ENCODE results near the gene MEGF9.

Gene MEGF9

DNA sequence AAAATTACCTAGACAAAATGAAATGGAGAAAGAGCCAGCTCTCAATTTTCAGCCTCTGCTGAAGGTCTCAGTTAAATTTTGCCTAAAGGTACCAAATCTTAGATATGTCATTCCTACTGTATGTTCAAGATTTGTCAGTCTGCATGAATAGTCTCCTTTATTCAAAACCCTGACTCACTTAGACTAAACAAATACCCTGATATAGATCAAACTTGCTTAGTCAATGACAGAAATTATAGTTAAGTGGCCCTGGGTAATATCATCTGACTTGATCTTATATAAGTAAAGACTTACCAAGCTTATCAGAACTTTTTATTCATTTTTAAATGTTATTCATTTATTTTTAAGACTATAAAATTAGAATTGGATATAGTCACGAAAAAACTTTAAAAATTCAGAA lies 12.2 kb downstream of the MEGF9 start:
- DNase-seq: no peak

DNA sequence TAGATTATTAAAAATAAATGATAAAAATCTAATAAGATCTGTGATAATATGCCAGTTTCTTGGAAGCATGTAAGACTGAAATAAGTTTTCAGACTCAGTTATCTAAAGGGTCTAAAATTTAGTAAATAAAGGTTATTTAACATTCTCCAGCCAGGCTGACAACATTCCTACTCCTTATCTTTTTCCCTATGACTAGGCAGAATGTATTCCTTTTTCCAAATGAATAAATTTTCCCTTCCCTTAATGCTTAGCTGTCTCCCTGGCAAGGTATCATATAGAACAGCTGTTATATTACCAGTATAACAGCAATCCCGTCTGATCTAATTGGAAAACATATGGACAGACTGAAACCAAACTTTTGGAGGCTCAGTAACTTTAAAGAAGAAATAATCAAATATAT lies 13.0 kb downstream of the MEGF9 start:
- no peak for DNase-seq

DNA sequence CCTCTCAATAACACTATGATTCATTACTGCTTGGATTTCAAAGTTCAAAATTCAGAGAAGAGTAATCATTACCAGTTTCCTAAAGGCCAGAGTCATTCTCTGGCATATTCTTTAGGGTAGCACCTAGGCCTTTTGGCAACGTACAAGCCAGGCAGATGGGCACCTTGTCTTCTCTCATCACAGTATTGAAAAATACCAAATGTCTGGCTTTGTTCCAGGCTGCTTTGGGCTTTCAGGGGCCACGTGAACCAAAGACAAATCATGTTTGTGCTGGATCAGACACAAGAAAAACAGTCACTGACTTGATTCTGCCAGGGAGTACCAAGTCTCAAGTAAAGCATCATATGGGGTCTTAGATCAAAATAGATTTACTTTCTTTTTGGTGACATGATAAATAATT lies 15.5 kb downstream of the MEGF9 start:
- no peak for DNase-seq

DNA sequence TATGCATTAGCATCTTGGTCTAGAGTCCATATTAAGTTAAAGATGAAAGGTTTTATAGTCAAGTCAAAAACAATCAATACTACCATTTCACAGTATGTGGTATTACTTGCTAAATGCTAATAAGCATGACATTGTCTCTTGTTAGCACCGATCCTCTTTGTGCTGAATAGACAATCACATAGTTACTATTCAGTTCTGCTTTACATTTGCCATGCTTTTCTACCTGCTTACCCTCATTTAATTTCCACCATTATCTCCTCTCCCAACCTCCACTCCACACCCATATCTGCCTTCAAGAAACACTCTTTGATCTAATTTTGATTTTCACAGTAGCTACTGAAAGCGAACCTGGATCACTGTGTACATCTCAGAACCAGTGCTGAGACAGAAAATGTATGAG lies 16.8 kb downstream of the MEGF9 start:
- no peak for DNase-seq

DNA sequence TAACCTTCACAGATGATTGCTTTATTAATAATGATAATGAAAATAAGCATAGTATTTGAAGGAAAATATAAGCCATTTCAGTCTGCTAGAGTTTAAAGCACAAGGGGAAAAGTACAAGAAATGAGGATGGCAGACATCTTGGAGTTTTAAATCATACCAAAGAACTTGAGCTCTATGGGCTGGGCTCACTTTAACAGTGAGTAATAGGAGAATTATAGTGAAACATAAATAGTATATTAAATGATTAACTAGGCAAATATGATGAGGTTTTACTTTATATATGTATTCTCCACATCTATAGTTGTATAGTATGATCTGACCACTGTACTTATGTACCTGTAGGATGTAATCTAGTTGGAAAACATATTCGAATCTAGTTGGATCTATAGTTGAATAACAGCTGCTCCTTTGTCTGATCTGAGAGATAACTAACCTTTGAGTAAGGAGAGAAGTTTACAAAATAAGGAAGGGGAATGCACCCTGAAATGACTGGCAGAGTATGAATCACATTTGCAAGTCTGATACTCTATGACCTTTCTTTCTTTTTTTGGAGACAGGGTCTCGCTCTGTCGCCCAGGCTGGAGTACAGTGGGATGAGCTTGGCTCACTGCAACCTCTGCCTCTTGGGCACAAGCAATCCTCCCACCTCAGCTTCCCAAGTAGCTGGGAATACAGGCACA lies 17.6 kb downstream of the MEGF9 start:
- DNase-seq: no peak

DNA sequence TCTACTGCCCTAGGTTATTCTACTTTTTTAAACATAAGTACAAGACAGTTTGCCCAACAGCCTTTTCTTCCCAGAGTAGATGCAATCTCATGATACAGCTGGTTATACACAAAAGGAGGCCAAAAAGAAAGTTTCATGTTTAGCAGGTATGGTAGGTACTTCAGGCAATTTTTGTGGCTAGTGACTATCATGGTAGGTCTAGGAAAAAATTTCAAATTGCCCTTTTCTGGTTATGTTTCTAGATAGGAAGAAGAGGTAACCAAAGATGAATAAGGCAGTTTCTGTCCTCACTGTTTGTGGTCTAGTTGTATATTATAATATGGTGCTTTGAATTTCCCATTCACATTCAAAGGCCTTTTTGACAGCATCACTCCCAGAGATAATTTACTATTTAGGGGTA lies 19.7 kb downstream of the MEGF9 start:
- DNase-seq: no peak

DNA sequence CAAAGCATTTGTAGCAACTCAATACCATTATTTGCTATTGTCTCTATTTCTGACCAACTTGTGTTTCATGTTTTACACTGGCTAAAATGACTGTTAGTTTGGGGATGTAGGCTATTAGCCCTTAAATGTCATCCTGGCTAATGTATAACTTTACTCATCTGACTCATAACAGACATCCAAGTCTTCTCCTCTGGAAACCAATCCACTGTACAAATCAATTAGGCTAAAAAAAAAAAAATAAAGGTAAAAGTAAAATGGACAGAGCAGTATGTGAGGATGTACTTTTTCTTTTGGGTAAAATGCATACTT lies 20.6 kb downstream of the MEGF9 start:
- no peak for DNase-seq

DNA sequence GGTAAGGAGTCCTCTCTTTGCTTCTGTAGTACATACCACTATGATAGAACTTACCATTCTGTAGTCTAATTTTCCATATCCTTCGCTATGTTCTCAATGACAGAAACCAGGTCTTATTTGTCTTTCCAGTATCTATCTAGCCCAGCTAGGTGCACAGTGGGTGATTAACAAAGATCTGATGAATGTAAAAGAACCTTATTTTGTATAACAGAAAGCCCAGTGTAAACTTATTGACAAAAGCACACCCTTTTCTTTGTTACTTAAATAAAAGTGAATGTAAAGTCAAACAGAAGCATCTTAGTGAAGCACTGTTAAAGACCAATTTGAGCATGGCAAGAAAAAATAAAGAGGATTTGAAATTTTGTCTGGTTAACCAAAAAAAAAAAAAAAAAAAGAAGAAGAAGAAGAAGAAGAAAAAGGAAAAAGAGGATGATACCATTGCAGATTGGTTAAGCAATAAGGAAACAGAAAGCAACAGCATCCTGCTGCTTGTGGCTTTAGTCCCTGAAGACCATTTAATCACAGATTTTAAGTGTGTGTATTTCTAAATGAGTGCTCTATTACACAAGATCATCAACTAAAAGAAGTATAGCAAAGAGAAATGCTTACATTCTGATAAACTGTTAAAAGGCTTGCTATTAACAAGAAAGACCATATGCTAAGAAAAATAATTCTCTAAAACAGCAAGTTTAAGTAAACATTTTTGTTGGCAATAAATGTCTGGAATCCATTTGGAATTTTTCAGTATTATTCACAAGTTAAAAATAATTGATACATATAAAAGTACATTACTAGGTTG lies 21.2 kb downstream of the MEGF9 start:
- DNase-seq: no peak

DNA sequence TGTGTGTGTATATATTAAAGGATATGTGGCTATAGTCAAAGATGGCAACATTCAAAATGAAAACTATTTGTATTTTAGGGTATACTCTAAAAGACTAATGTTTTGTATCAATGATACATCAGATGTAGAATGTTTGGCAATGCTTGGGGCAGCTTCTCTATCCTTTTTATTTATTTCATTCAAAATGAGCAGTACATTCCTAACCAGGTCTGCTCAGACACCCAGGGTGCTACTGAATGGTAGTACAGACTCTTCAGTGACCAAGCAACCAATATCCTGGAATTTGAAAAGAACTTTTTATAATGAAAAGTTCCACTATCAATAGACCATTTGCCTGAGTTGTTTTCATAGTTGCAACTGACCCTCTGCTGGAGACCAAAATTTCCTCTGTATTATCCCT lies 23.9 kb downstream of the MEGF9 start:
- no peak for DNase-seq

DNA sequence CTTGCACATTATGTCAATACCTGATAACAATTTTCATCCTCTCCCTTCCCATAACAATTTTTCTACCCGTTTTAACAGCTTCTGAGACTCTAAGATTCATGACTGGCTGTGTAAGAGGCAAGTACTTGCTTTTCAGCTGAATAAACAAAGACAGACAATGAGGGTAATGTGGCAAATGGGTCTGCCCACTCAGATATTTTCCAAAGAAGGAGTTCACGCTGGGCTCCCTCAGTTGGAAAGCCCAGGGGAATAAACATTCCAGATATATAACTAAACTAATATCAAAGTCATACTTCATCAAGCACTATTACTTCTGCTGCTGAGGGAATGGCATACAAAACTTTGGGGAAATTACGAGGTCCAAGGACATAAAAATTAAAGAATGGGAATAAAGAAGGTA lies 24.4 kb downstream of the MEGF9 start:
- DNase-seq: no peak

DNA sequence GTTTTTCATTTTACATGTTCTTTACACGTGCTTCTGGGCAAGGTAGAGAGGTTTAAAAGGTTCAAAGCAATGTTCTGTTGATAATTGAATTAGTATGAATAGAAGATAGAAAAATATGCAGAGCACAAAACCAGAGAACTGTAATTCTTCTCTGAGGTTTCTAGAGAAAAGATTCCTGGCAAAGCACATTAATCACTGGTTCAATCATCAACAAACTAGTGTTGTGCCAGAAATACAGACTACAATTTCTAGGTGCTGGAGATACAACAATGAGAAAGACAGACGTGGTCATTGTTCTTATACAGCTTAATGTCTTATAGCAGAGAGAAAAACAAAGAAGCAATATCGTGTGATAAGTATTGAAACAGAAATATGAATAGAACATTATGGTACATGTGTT lies 25.5 kb downstream of the MEGF9 start:
- DNase-seq: no peak

DNA sequence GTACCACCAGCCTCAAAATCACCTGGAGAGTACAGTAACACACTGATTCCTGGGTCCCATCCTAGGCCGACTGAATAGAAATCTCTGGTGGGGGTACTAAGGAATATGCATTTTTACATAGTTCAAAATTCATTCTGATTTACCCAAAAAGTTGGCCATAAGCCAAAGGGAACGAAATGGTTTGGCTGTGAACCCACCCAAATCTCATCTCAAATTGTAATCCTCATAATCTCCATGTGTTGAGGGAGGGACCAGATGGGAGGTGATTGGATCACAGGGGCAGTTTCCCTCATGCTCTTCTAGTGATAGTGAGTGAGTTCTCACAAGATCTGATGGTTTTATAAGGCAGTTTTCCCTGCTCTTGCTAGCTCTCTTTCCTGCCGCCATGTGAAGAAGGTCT lies 31.1 kb downstream of the MEGF9 start:
- DNase-seq: no peak

DNA sequence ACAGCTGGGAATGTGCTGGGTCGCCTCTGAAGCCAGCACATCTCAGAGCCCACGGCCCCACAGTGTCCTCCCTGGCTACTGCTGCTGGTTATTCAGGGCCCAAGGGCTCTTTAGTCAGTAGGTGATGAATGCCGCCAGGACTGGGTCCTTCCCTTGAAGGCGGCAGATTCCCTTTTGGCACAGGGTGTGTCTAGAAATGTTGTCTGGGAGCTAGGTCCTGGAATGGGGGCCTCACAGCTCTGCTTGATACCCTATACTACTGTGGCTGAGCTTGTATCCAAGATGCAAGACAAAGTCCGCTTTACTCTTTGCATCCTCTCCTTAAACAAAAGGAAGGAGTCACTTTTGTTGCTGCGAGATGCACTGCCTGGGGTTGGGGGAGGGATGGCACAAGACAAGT lies 33.1 kb downstream of the MEGF9 start:
- no peak for DNase-seq

DNA sequence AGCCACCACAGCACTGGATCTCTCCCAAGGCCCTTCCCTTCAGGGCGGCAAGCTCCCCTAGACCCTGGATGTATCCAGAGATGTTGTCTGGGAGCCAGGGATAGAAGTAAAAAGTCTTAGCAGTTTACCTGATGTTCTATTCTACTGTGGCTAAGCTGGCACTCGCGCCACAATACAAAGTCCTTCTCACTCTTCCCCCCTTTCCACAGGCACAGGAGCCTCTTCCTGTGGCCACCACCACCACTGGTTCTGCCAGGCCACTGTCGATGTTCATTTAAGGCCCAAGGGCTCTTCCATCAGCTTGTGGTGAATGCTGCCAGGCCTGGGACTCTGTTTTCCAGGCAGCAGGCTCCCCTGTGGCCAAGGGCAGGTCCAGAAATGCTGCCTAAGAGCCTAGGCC lies 33.7 kb downstream of the MEGF9 start:
- DNase-seq: no peak

DNA sequence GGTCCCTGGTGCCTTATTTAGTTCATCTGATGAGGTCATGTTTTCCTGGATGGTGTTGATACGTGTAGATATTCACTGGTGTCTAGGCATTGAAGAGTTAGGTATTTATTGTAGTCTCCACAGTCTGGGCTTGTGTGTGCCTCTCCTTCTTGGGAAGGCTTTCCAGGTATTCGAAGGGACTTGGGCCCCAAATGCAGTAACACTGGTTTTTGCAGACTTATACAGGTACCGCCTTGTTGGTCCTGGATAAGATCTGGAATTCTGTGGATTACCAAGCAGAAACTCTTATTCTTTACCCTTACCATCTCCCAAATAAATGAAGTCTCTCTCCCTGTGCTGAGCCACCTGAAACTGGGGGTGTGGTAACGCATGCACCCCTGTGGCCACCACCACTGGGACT lies 34.1 kb downstream of the MEGF9 start:
- no peak for DNase-seq

DNA sequence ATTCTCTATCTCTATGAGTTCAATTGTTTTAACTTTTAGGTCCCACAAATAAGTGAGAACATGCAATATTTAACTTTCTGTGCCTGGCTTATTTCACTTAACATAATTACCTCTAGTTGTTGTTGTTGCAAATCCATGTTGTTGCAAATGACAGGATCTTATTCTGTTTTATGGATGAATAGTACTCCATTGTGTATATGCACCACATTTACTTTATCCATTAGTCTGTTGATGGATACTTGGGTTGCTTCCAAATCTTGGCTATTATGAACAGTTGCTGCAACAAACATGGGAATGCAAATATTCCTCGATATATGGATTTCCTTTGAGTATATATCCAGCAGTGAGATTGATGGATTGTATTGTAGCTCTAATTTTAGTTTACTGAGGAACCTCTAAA lies 36.3 kb downstream of the MEGF9 start:
- no peak for DNase-seq

DNA sequence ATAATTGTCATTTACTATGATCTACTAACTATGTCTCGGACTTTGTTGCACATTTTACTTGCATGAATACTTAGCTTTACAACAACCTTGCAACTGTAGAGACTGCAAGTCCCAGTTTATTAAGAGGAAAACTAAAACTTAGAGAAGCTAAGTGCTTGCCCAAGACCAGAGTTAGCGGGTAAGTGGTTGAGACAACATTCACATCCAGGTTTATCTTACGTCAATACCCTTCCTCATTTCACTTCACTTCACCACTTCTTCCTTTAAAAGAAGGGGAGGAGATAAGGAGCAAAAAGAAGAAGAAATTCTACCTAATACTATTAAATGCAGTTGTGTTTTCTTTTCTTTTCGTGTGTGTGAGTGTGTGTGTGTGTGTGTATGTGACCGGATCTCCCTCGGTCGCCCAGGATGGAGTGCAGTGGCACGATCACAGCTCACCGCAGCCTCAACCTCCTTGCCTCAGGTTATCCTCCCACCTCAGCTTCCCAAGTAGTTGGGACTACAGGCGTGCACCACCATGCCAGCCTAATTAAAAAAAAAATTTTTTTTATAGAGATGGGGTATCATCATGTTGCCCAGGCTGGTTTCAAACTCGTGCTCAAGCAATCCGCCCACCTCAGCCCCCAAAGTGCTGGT lies 37.4 kb downstream of the MEGF9 start:
- DNase-seq: no peak

DNA sequence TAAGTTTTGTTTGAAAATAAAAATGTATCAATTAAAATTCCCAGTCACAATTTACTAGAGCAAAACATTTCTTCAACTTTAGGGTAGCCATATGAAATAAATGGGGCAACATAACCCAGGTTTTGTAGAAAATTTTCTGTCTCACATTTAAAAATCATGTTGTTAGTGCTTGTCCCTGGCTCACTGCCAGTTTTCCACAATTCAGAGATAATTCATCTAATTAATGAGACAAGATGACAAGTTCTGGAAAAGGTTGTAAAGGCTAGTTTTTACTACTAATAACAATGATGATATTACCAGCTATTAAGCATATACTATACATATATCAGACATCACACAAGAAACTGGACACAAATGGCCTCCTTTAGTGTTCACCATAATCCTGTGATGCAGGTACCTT lies 45.9 kb downstream of the MEGF9 start:
- DNase-seq: no peak

DNA sequence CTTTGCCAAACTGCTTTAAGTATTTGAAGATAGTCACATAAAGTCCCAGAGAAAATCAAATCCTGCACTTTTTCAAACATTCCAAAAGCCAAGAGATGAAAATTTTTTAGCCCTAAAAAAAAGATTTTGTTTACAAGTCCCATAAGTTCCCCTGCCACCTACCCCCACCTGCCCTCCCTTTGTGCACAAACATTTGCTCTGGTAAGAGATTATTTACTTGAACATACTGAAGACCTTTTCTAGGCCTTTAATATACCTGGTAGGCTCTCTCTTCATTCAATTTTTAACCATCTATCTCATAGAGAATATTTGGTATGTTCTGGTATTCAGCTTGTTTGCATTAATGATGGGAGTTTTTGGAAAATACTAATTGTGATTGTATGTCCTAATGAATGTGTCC lies 50.3 kb downstream of the MEGF9 start:
- DNase-seq: no peak

DNA sequence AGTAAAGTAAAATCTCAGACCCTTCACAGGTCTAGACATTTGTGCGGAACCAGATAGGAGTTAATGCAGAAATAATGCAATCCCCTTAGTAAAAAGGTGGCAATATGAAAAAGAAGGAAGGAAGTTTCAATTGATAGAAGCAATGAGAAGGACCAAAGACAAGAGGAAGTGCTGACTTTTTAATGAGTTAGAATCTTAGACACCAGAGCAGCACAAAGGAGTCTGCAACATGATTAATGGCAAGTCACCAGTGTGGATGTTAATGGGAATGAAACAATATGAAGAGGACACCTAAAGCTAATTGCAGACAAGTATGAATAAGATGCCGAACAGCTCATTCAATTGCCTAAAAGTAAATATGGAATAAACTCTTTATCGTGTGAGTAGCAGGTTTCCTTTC lies 50.9 kb downstream of the MEGF9 start:
- DNase-seq: no peak

DNA sequence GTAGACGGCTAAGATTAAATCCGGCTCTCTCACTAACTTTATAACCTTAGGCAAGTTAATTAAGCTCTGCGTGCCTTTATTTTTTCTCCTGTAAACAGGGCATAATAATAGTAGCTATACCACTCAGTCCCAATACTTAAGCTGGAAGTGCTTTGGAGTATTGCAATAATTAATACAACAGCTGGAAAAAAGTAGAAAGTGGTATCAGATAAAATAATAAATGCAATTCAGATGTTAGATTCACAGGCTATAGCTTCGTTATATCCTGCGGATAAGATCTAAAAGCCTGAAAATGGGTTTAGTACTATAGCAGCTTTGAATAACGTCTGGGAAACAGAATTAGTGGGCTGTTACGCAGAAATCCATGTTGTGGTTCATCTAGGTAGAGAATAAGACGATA lies 51.8 kb downstream of the MEGF9 start:
- DNase-seq: no peak

DNA sequence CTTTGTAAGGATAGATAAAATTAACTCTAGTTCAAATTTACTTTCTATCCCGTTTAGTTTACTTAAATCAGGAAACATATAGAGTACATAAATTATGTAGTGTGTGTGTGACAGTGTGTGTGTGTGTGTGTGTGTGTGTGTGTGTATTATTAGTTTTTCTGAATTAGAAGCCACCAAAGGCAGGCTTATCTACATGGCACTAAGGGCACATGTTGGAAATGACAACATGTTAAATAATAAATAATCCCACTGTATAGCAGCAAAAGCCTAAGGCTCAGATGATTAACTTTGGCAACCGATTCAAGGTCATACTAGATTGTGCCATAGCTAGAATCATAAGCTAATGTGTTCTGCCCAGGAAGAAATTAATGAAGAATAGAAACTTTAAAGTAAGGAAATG lies 54.6 kb downstream of the MEGF9 start:
- DNase-seq: no peak

DNA sequence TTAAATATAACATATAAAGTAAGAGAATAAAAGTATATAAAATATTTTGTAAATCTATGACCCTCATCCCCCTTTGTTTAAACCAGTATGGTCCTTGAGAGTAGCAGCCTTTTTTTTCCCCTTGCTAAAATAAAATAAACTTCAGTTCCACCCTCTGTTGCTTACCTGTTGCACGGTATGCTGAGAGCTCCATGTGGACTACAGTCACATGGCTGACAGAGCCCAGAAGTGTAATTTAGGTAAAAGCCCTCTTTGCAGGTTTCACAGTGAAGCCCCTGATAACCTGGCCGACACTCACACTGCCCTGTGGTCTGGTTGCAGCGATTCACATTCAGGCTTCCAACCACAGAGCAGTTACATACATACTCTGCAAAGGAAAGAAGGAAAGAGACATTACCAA lies 55.1 kb downstream of the MEGF9 start:
- DNase-seq: no peak

DNA sequence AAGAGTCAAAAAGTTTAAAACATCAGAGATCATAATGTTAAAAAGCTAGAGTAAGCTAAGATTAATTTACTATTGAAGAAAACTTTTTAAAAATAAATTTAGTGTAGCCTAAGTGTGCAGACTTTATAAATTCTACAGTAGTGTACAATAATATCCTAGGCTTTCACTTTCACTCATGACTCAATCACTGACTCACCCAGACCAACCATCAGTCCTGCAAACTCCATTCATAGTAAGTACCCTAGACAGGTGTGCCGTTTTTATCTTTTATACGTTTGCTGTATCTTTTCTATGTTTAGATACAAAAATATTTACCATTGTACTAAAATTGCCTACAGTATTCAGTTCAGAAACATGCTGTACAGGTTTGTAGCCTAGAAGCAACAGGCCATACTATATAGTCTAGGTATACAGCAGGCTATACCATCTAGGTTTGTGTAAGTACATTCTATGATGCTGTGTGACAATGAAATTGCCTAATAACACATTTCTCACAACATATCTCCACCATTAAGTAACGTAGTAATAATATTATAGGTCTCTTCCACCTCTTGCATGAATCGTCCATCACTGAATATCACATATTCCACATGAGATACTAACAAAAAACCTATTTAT lies 59.2 kb downstream of the MEGF9 start:
- no peak for DNase-seq
